Measurements from ENCODE around the gene CAB39.
A peak's percentile ranks its signal among the peaks of the same experiment; 100 is the strongest.

CAB39 gene

DNA sequence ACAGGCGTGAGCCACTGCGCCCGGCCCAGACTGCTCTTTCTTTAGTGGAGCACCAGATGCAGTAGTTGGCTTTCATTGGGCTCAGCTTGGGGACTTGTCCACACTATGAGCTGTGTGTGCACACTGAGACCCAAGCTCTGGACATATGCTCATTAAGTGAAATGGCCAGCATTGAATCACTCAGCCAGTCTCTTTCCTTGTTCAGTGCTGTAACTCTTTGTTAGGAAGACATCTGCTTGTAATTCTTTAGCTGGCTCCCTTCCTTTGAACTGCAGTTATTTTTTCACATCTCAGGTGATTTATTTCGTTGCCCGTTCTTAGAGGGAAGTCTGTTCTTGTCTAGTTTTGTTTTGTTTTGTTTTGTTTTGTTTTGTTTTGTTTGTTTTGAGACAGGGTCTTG lies 70.5 kb downstream of the CAB39 start:
- H2BK15ac ChIP-seq (ENCODE audit: low read depth, poor library complexity, severe bottlenecking), result no peak overlapping the region
- H2AK5ac ChIP-seq (ENCODE audit: low read length, severe bottlenecking), result no peak overlapping the region
- H4K8ac ChIP-seq (ENCODE audit: low read length), result no peak overlapping the region
- H3K23ac ChIP-seq (ENCODE audit: low read length in 2 of 2), result no peak overlapping the region
- no peak overlapping the region for H3K18ac ChIP-seq (ENCODE audit: low read depth in 1 of 2, low read length in 2 of 2)
- no peak for DNase-seq
- H3K4ac ChIP-seq (ENCODE audit: low read depth in 1 of 2, low read length in 2 of 2), result no peak overlapping the region
- WGBS, result 94% methylated on average over 5 of the region's 5 CpGs
- H3K4me2 ChIP-seq (ENCODE audit: low read length, poor library complexity, severe bottlenecking), result no peak overlapping the region
- H2BK12ac ChIP-seq (ENCODE audit: low read length in 2 of 2), result no peak overlapping the region
- H2BK5ac ChIP-seq (ENCODE audit: low read depth, low read length, poor library complexity, severe bottlenecking), result no peak overlapping the region
- H3K9me3 ChIP-seq (ENCODE audit: control insufficient read depth, low read length), result peaks cover 30% of the 10 kb centered on the region
- no peak overlapping the region for H2AFZ ChIP-seq (ENCODE audit: low read depth, low read length)
- H2BK120ac ChIP-seq (ENCODE audit: low read depth, low read length), result no peak overlapping the region
- H3K9ac ChIP-seq (ENCODE audit: low read length), result no peak overlapping the region
- no peaks in the 10 kb centered on the region for H3K27me3 ChIP-seq (ENCODE audit: control insufficient read depth in 1 of 2, insufficient read depth in 1 of 2, low read length in 2 of 2)
- H3K27ac ChIP-seq (ENCODE audit: low read length, poor library complexity, severe bottlenecking), result no peak overlapping the region
- H3K14ac ChIP-seq (ENCODE audit: low read length in 2 of 2), result no peak overlapping the region
- H3K79me1 ChIP-seq (replicated peaks; ENCODE audit: low read length, poor library complexity, severe bottlenecking), result peaks cover 12% of the 10 kb centered on the region
- peaks cover 9 to 78% of the 10 kb centered on the region in 2 experiments for H3K36me3 ChIP-seq (ENCODE audit: control insufficient read depth in 1 of 2, insufficient read depth in 2 of 2, low read depth in 1 of 2, low read length in 2 of 2)
- no peak overlapping the region for H4K91ac ChIP-seq (ENCODE audit: low read length)
- H3K4me3 ChIP-seq (ENCODE audit: insufficient read depth in 1 of 2, low read depth in 1 of 2, low read length in 2 of 2), result no peak overlapping the region
- H3K4me1 ChIP-seq (ENCODE audit: control insufficient read depth, insufficient read depth, low read depth, low read length), result peaks cover 10% of the 10 kb centered on the region

DNA sequence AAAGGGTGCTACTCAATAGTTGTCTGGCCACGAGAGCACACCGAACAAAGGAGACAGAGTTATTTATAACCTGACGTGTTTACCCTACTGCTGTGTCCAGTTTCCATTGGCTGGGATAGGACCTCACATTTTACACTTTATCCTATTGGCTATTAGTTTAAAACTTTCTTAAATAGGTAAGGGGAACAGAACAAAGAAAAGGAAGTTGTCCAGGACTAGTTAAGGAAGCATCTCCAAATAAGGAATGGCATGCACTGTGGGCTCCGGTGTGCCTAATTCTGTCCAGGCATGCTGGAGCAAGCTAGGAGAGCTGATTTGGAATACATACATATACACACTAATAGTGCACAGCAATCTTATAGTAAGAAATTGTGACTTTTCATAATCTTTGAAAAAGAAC lies 72.2 kb downstream of the CAB39 start:
- Histone ChIP-seq H2BK15ac (ENCODE audit: low read depth, poor library complexity, severe bottlenecking) (no peak overlapping the region), H3K23ac (ENCODE audit: low read length in 2 of 2) (no peak overlapping the region), H3K36me3 (ENCODE audit: control insufficient read depth in 1 of 2, insufficient read depth in 2 of 2, low read depth in 1 of 2, low read length in 2 of 2) (peaks cover 15 to 83% of the 10 kb centered on the region in 2 experiments), H3K4ac (ENCODE audit: low read depth in 1 of 2, low read length in 2 of 2) (no peak overlapping the region), H2AK5ac (ENCODE audit: low read length, severe bottlenecking) (no peak overlapping the region), H3K79me1 (replicated peaks; ENCODE audit: low read length, poor library complexity, severe bottlenecking) (peaks cover 13% of the 10 kb centered on the region), H3K4me1 (ENCODE audit: control insufficient read depth, insufficient read depth, low read depth, low read length) (peaks cover 7% of the 10 kb centered on the region), H4K91ac (ENCODE audit: low read length) (no peak overlapping the region), H3K18ac (ENCODE audit: low read depth in 1 of 2, low read length in 2 of 2) (no peak overlapping the region), H4K8ac (ENCODE audit: low read length) (no peak overlapping the region), H3K27me3 (ENCODE audit: control insufficient read depth in 1 of 2, insufficient read depth in 1 of 2, low read length in 2 of 2) (no peaks in the 10 kb centered on the region), H2AFZ (ENCODE audit: low read depth, low read length) (no peak overlapping the region), H2BK12ac (ENCODE audit: low read length in 2 of 2) (no peak overlapping the region), H3K27ac (ENCODE audit: low read length, poor library complexity, severe bottlenecking) (no peak overlapping the region), H3K9ac (ENCODE audit: low read length) (no peak overlapping the region), H2BK120ac (ENCODE audit: low read depth, low read length) (no peak overlapping the region), H3K4me3 (ENCODE audit: insufficient read depth in 1 of 2, low read depth in 1 of 2, low read length in 2 of 2) (no peak overlapping the region), H2BK5ac (ENCODE audit: low read depth, low read length, poor library complexity, severe bottlenecking) (no peak overlapping the region), H3K4me2 (ENCODE audit: low read length, poor library complexity, severe bottlenecking) (no peak overlapping the region), H3K14ac (ENCODE audit: low read length in 2 of 2) (no peak overlapping the region), H3K9me3 (ENCODE audit: control insufficient read depth, low read length) (peaks cover 47% of the 10 kb centered on the region)
- DNase-seq, result no peak
- WGBS, result 89% methylated on average over 2 of the region's 4 CpGs

DNA sequence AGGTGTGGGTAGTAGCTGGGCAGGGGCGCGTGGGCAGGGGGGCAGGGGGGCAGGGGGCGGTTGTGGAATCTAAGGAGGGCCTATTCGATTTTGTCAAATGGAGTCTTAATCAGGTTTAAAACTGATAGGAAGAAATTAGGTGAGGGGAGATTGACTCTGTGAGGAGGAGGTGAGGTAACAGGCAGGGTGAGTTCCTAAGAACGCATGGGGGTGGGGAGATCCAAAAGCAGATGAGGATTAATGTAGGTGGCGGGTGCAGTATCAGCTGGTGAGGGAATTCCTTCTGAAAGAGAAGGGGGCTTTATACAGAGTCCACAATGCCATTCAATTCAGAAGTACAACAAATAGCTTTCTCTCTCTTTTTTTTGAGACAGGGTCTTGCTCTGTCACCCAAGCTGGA lies 72.7 kb downstream of the CAB39 start:
- no peak overlapping the region for H3K27ac ChIP-seq (ENCODE audit: low read length, poor library complexity, severe bottlenecking)
- H2AK5ac ChIP-seq (ENCODE audit: low read length, severe bottlenecking), result no peak overlapping the region
- over 99% methylated on average over 5 of the region's 6 CpGs for whole genome bisulfite sequencing

DNA sequence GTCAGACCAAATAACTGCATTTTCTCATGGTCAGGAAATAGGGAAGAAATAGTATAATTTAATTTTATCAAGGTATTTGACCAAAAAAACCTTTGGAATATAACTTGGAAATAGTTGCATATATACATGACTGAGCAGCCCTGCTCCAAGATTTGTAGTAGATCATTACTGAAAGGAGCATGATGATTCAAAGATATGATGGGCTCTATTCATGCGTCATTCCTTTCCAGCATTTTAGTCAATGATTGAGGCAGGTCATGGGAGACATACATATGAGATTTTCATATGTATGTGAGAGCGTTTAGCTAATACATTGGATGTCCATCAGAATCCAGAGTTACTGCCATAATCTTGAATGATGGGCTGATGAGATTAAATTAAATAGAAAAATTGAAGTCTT lies 74.5 kb downstream of the CAB39 start:
- peaks cover 30 to 86% of the 10 kb centered on the region in 2 experiments for H3K36me3 ChIP-seq (ENCODE audit: control insufficient read depth in 1 of 2, insufficient read depth in 2 of 2, low read depth in 1 of 2, low read length in 2 of 2)
- DNase-seq, result no peak
- H3K27ac ChIP-seq (ENCODE audit: low read length, poor library complexity, severe bottlenecking), result no peak overlapping the region
- H3K14ac ChIP-seq (ENCODE audit: low read length in 2 of 2), result no peak overlapping the region
- H3K27me3 ChIP-seq (ENCODE audit: control insufficient read depth in 1 of 2, insufficient read depth in 1 of 2, low read length in 2 of 2), result no peaks in the 10 kb centered on the region
- peaks cover 70% of the 10 kb centered on the region for H3K9me3 ChIP-seq (ENCODE audit: control insufficient read depth, low read length)
- no peak overlapping the region for H3K18ac ChIP-seq (ENCODE audit: low read depth in 1 of 2, low read length in 2 of 2)
- H2BK5ac ChIP-seq (ENCODE audit: low read depth, low read length, poor library complexity, severe bottlenecking), result no peak overlapping the region
- peaks cover 20% of the 10 kb centered on the region for H3K79me1 ChIP-seq (replicated peaks; ENCODE audit: low read length, poor library complexity, severe bottlenecking)
- no peak overlapping the region for H3K9ac ChIP-seq (ENCODE audit: low read length)
- no peak overlapping the region for H2BK12ac ChIP-seq (ENCODE audit: low read length in 2 of 2)
- H3K4me1 ChIP-seq (ENCODE audit: control insufficient read depth, insufficient read depth, low read depth, low read length), result no peaks in the 10 kb centered on the region
- H2AK5ac ChIP-seq (ENCODE audit: low read length, severe bottlenecking), result no peak overlapping the region
- H2BK15ac ChIP-seq (ENCODE audit: low read depth, poor library complexity, severe bottlenecking), result no peak overlapping the region
- H2AFZ ChIP-seq (ENCODE audit: low read depth, low read length), result no peak overlapping the region
- H3K4ac ChIP-seq (ENCODE audit: low read depth in 1 of 2, low read length in 2 of 2), result no peak overlapping the region
- WGBS, result 98% methylated on average over 2 of the region's 2 CpGs
- H3K4me2 ChIP-seq (ENCODE audit: low read length, poor library complexity, severe bottlenecking), result no peak overlapping the region
- H2BK120ac ChIP-seq (ENCODE audit: low read depth, low read length), result no peak overlapping the region
- H3K4me3 ChIP-seq (ENCODE audit: insufficient read depth in 1 of 2, low read depth in 1 of 2, low read length in 2 of 2), result no peak overlapping the region
- no peak overlapping the region for H3K23ac ChIP-seq (ENCODE audit: low read length in 2 of 2)
- H4K8ac ChIP-seq (ENCODE audit: low read length), result no peak overlapping the region
- no peak overlapping the region for H4K91ac ChIP-seq (ENCODE audit: low read length)

More for the DNA sequence above, 72.7 kb downstream of the CAB39 start:
- H3K14ac ChIP-seq (ENCODE audit: low read length in 2 of 2), result no peak overlapping the region
- no peak for DNase-seq
- peak overlapping the region; percentile 0 for H2BK120ac ChIP-seq (ENCODE audit: low read depth, low read length)
- peaks cover 15% of the 10 kb centered on the region for H3K79me1 ChIP-seq (replicated peaks; ENCODE audit: low read length, poor library complexity, severe bottlenecking)
- H3K4ac ChIP-seq (ENCODE audit: low read depth in 1 of 2, low read length in 2 of 2), result no peak overlapping the region
- H4K91ac ChIP-seq (ENCODE audit: low read length), result no peak overlapping the region
- H3K4me2 ChIP-seq (ENCODE audit: low read length, poor library complexity, severe bottlenecking), result no peak overlapping the region
- peaks cover 7% of the 10 kb centered on the region for H3K4me1 ChIP-seq (ENCODE audit: control insufficient read depth, insufficient read depth, low read depth, low read length)
- H2BK5ac ChIP-seq (ENCODE audit: low read depth, low read length, poor library complexity, severe bottlenecking), result no peak overlapping the region
- no peaks in the 10 kb centered on the region for H3K27me3 ChIP-seq (ENCODE audit: control insufficient read depth in 1 of 2, insufficient read depth in 1 of 2, low read length in 2 of 2)
- H3K9ac ChIP-seq (ENCODE audit: low read length), result no peak overlapping the region
- H2AFZ ChIP-seq (ENCODE audit: low read depth, low read length), result no peak overlapping the region
- H4K8ac ChIP-seq (ENCODE audit: low read length), result no peak overlapping the region
- H3K9me3 ChIP-seq (ENCODE audit: control insufficient read depth, low read length), result peaks cover 53% of the 10 kb centered on the region
- no peak overlapping the region for H2BK15ac ChIP-seq (ENCODE audit: low read depth, poor library complexity, severe bottlenecking)
- no peak overlapping the region for H3K4me3 ChIP-seq (ENCODE audit: insufficient read depth in 1 of 2, low read depth in 1 of 2, low read length in 2 of 2)
- H3K23ac ChIP-seq (ENCODE audit: low read length in 2 of 2), result no peak overlapping the region
- H2BK12ac ChIP-seq (ENCODE audit: low read length in 2 of 2), result no peak overlapping the region
- H3K36me3 ChIP-seq (ENCODE audit: control insufficient read depth in 1 of 2, insufficient read depth in 2 of 2, low read depth in 1 of 2, low read length in 2 of 2), result peaks cover 19 to 83% of the 10 kb centered on the region in 2 experiments
- no peak overlapping the region for H3K18ac ChIP-seq (ENCODE audit: low read depth in 1 of 2, low read length in 2 of 2)
